GM23248 (cell line): ENCODE measurements around the gene HSPB2. TPM values are rescaled to one million over a fixed set of nuclear protein-coding genes. Genes with fewer than 3 reads are reported as not detected.

Experiments
- DNase-seq: peaks from one replicate; pipeline ENCODE4 v3.0.0-alpha.2; 2015
- H2AFZ ChIP-seq: fragments of 200-600 bp; sonication (generic); 2 replicates; pipeline ENCODE4 v1.6.1; 2016; ENCODE audit warnings: antibody characterized with exemption
- H3F3A ChIP-seq: fragments of 200-600 bp; sonication (generic); 2 replicates; pipeline ENCODE4 v1.6.1; 2016; ENCODE audit warnings: mild to moderate bottlenecking, antibody characterized with exemption, mixed run types; ENCODE audit not compliant: insufficient read depth
- H3K27ac ChIP-seq: fragments of 200-600 bp; sonication (generic); 2 replicates; pipeline ENCODE4 v1.5.1; 2016; ENCODE audit warnings: mild to moderate bottlenecking
- H3K27me3 ChIP-seq: fragments of 200-600 bp; sonication (generic); replicated peaks from 2 replicates; pipeline ENCODE4 v1.6.1; 2016; ENCODE audit warnings: mild to moderate bottlenecking; ENCODE audit not compliant: insufficient read depth
- H3K36me3 ChIP-seq: fragments of 200-600 bp; sonication (generic); 2 replicates; pipeline ENCODE4 v1.6.1; 2016; ENCODE audit warnings: low read depth, mild to moderate bottlenecking
- H3K4me1 ChIP-seq: fragments of 200-600 bp; sonication (generic); 2 replicates; pipeline ENCODE4 v1.6.1; 2016; ENCODE audit warnings: mild to moderate bottlenecking; ENCODE audit not compliant: insufficient read depth
- H3K4me2 ChIP-seq: fragments of 200-600 bp; sonication (generic); one replicate; pipeline ENCODE4 v1.6.1; 2016; ENCODE audit warnings: mild to moderate bottlenecking; ENCODE audit not compliant: unreplicated experiment
- H3K4me3 ChIP-seq: fragments of 200-600 bp; sonication (generic); 2 replicates; pipeline ENCODE4 v1.5.1; 2016; ENCODE audit warnings: mild to moderate bottlenecking
- H3K79me2 ChIP-seq: fragments of 200-600 bp; sonication (generic); 2 replicates; pipeline ENCODE4 v1.6.1; 2016; ENCODE audit warnings: mild to moderate bottlenecking; ENCODE audit not compliant: insufficient read depth
- H3K9ac ChIP-seq: fragments of 200-600 bp; sonication (generic); 2 replicates; pipeline ENCODE4 v1.6.1; 2016; ENCODE audit warnings: mild to moderate bottlenecking
- H3K9me2 ChIP-seq: fragments of 200-600 bp; sonication (generic); 2 replicates; pipeline ENCODE4 v1.6.1; 2016; ENCODE audit warnings: mixed run types, mild to moderate bottlenecking, moderate library complexity; ENCODE audit not compliant: insufficient read depth
- H3K9me3 ChIP-seq: fragments of 200-600 bp; sonication (generic); one replicate; pipeline ENCODE4 v1.6.1; 2017; ENCODE audit warnings: low read depth
- H4K20me1 ChIP-seq: fragments of 200-600 bp; sonication (generic); 2 replicates; pipeline ENCODE4 v1.6.0; 2016; ENCODE audit not compliant: insufficient read depth
- EZH2 ChIP-seq: fragments of 200-600 bp; sonication (generic); IDR thresholded peaks from 2 replicates; pipeline ENCODE4 v1.6.1; 2018; ENCODE audit warnings: antibody characterized with exemption, mild to moderate bottlenecking; ENCODE audit not compliant: insufficient read depth, poor library complexity, severe bottlenecking
- EZH2phosphoT487 ChIP-seq: fragments of 200-600 bp; sonication (generic); IDR thresholded peaks from 2 replicates; pipeline ENCODE4 v1.6.1; 2018; ENCODE audit warnings: antibody characterized with exemption, moderate library complexity, mild to moderate bottlenecking, low read depth; ENCODE audit not compliant: insufficient read depth
- WGBS, 2 experiments: methylation state at CpG; one replicate each; pipeline ENCODE4 v1.1.6; 2015 to 2017; ENCODE audit warnings: low lambda C conversion rate in 2 of 2, low coverage in 1 of 2; ENCODE audit errors: missing lambda C conversion rate in 2 of 2; 5-methylcytosine and 5-hydroxymethylcytosine counted together
- in situ Hi-C: fragments of 300-500 bp; cut with MboI; formaldehyde crosslinking; loops from 2 replicates; pipeline ENCODE4 v1.15.0; 2020
- polyA plus RNA-seq: library from polyadenylated mRNA; unstranded; fragments of >200 nt; fragmentation: Nextera tagmentation; extraction: Ambion mirVana; gene quantifications from 2 replicates; pipeline ENCODE4 v1.2.1, GENCODE V29; 2016
- small RNA-seq: library from RNA; depleted of rRNA; stranded (forward); fragments of <200 nt; gene quantifications from one replicate; pipeline ENCODE3, GENCODE V24; 2014; ENCODE audit warnings: low read depth, low replicate concordance
- total RNA-seq: library from RNA; depleted of rRNA; stranded (reverse); fragments of >200 nt; shearing (Covaris generic); gene quantifications from 2 replicates; pipeline ENCODE4 v1.2.3, GENCODE V29; 2014; rRNA removed

The HSPB2 gene
- total and polyA plus RNA-seq, 2 experiments from 2014 or later: 1.2 to 8.4 TPM

- 99% methylated on average over 4 of the region's 4 CpGs for WGBS, 2 experiments
Observed at GRCh38 chr11:111954154-111954553, 41.6 kb downstream of the HSPB2 start.

DNA sequence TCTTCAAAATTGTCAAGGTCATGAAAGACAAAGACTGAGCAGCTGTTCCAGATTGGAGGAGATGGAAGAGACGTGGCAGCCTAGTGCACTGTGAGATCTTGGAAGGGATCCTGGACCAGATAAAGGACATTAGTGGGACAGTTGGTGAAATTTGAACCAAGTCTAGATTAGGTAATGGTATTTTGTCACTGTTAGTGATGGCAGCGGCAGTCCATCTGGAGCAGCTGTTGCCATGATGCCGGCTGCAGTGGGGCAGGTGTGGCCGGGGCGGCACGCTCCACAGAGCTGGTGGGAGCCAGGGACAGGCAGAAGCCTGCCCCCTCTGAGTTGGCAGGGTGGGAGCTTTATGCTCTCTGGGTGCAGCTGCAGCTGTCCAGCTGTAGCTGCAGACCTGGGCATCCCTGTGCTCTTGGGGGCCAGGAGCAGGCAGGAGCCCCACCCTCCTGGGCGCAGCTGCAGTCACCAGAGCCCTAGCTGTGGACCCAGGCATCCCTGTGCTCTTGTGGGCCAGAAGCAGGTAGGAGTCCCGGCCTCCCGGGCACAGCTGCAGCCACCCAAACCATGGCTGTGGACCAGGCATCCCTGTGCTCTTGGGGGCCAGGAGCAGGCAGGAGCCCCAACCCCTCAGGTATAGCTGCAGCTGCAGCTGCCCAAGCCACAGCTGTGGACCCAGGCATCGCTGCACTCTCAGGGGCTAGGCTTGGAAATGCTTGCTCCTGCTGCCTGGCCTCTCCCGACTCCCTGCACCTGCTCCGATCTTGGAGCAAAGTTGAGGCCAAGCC lies 45.3 kb downstream of the HSPB2 start:
- Histone ChIP-seq H3K9ac (no peak overlapping the region), H3K4me1 (no peaks in the 10 kb centered on the region), H4K20me1 (no peaks in the 10 kb centered on the region), H3K9me2 (no peaks in the 10 kb centered on the region), H3K79me2 (no peaks in the 10 kb centered on the region), H3K4me2 (no peak overlapping the region), H3K36me3 (no peaks in the 10 kb centered on the region), H3K9me3 (no peaks in the 10 kb centered on the region), H3K27ac (no peak overlapping the region), H3K27me3 (no peaks in the 10 kb centered on the region), H3K4me3 (no peak overlapping the region), H2AFZ (no peak overlapping the region), H3F3A (no peaks in the 10 kb centered on the region)
- TF ChIP-seq EZH2phosphoT487: no peak
- TF ChIP-seq EZH2: no peak
- WGBS, 2 experiments: 92 to 97% methylated on average over 12 of the region's 12 CpGs
- in situ Hi-C loops: no loop called here
- no peak for DNase-seq

More at GRCh38 chr11:111954154-111954553, 41.6 kb downstream of the HSPB2 start:
- Histone ChIP-seq H3K4me1 (no peaks in the 10 kb centered on the region), H3K9ac (no peak overlapping the region), H3K79me2 (no peaks in the 10 kb centered on the region), H4K20me1 (no peaks in the 10 kb centered on the region), H3K4me3 (no peak overlapping the region), H3F3A (no peaks in the 10 kb centered on the region), H3K27ac (no peak overlapping the region), H3K9me3 (no peaks in the 10 kb centered on the region), H2AFZ (no peak overlapping the region), H3K4me2 (no peak overlapping the region), H3K9me2 (no peaks in the 10 kb centered on the region), H3K36me3 (no peaks in the 10 kb centered on the region), H3K27me3 (no peaks in the 10 kb centered on the region)
- in situ Hi-C loops: no loop called here
- DNase-seq: no peak
- no peak for TF ChIP-seq EZH2
- no peak for TF ChIP-seq EZH2phosphoT487

DNA sequence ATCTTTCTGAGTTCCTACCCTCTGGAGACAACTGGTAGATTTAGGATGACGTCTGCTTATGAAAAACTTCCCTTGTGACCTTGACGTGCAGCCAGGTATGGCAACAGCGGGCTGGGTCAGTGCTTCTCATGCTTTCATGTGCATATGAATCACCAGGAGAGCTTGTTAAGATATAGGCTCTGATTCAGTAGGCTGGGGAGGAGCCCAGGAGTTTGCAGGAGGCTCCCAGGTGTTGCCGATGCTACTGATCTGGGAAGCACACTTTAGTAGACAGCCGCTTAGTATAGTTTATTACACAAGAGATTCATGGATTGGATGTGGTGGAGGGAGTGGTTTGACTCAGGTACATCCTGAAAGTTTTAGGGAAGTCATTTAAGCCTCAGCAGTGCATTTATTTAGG lies 48.4 kb downstream of the HSPB2 start:
- WGBS, 2 experiments: 47 to 53% methylated on average over 5 of the region's 5 CpGs
- Histone ChIP-seq H3K27ac (no peak overlapping the region), H3F3A (no peaks in the 10 kb centered on the region), H2AFZ (no peak overlapping the region), H3K9ac (no peak overlapping the region), H3K4me3 (no peak overlapping the region), H3K9me3 (no peaks in the 10 kb centered on the region), H3K9me2 (no peaks in the 10 kb centered on the region), H3K4me1 (no peaks in the 10 kb centered on the region), H3K36me3 (no peaks in the 10 kb centered on the region), H4K20me1 (no peaks in the 10 kb centered on the region), H3K27me3 (no peaks in the 10 kb centered on the region), H3K79me2 (no peaks in the 10 kb centered on the region), H3K4me2 (no peak overlapping the region)
- peak; percentile 58 for DNase-seq
- TF ChIP-seq EZH2 (no peak), EZH2phosphoT487 (no peak)
- in situ Hi-C loops: no loop called here

GRCh38 chr11:111961389-111962300 lies 49.1 kb downstream of the HSPB2 start:
- Histone ChIP-seq H4K20me1 (no peaks in the 10 kb centered on the region), H3K79me2 (no peaks in the 10 kb centered on the region), H3K27ac (no peak overlapping the region), H3K9ac (no peak overlapping the region), H3K36me3 (no peaks in the 10 kb centered on the region), H3K4me2 (no peak overlapping the region), H3F3A (no peaks in the 10 kb centered on the region), H3K9me2 (no peaks in the 10 kb centered on the region), H3K4me1 (no peaks in the 10 kb centered on the region), H3K4me3 (no peak overlapping the region), H3K9me3 (no peaks in the 10 kb centered on the region), H2AFZ (no peak overlapping the region), H3K27me3 (no peaks in the 10 kb centered on the region)
- no peak for TF ChIP-seq EZH2
- no peak for TF ChIP-seq EZH2phosphoT487
- WGBS, 2 experiments: 78% methylated on average over 6 of the region's 6 CpGs
- DNase-seq: no peak
- in situ Hi-C loops: no loop called here

Small RNAs within 50 kb of the gene (small RNA-seq; reads per million reads assigned to genes)
- not detected for gene C11orf52
- not detected for gene GNG5P3
- gene RNA5SP351: not detected
- gene RPL37AP8: not detected

Other genes starting within 250 kb of the HSPB2 start
- 24.8 and 25.1 TPM in 2 replicates for gene PPP2R1B, start 146.3 kb upstream of the HSPB2 start, total RNA-seq
- 22.1 and 26.2 TPM in 2 replicates for gene PPP2R1B, start 146.3 kb upstream of the HSPB2 start, polyA plus RNA-seq
- 36.3 and 42.4 TPM in 2 replicates for gene ALG9, start 41.2 kb upstream of the HSPB2 start, total RNA-seq
- gene ALG9, start 41.2 kb upstream of the HSPB2 start, polyA plus RNA-seq: 24.5 and 24.7 TPM in 2 replicates
- gene FDXACB1, start 33.6 kb upstream of the HSPB2 start, total RNA-seq: 1.4 and 2.2 TPM in 2 replicates
- 2.1 TPM in 2 replicates for gene FDXACB1, start 33.6 kb upstream of the HSPB2 start, polyA plus RNA-seq
- gene CFAP68, start 33.2 kb upstream of the HSPB2 start, total RNA-seq: 7.6 and 9.9 TPM in 2 replicates
- gene CFAP68, start 33.2 kb upstream of the HSPB2 start, polyA plus RNA-seq: 20.2 and 23.8 TPM in 2 replicates
- gene CRYAB, start 964 bp upstream of the HSPB2 start, total RNA-seq: 91.0 and 104 TPM in 2 replicates
- gene CRYAB, start 964 bp upstream of the HSPB2 start, polyA plus RNA-seq: 454 and 455 TPM in 2 replicates
- 2.1 and 3.5 TPM in 2 replicates for gene C11orf52, start 6.2 kb downstream of the HSPB2 start, total RNA-seq
- gene C11orf52, start 6.2 kb downstream of the HSPB2 start, polyA plus RNA-seq: 0.78 and 1.2 TPM in 2 replicates
- 22.7 and 22.9 TPM in 2 replicates for gene DIXDC1, start 24.6 kb downstream of the HSPB2 start, total RNA-seq
- gene DIXDC1, start 24.6 kb downstream of the HSPB2 start, polyA plus RNA-seq: 10.4 and 10.8 TPM in 2 replicates
- 32.3 and 35.7 TPM in 2 replicates for gene DLAT, start 112.7 kb downstream of the HSPB2 start, total RNA-seq
- gene DLAT, start 112.7 kb downstream of the HSPB2 start, polyA plus RNA-seq: 33.4 and 36.0 TPM in 2 replicates
- 0.86 and 1.0 TPM in 2 replicates for gene PIH1D2, start 161.3 kb downstream of the HSPB2 start, total RNA-seq
- 2.2 and 2.3 TPM in 2 replicates for gene PIH1D2, start 161.3 kb downstream of the HSPB2 start, polyA plus RNA-seq
- gene NKAPD1, start 161.6 kb downstream of the HSPB2 start, total RNA-seq: 20.6 and 39.4 TPM in 2 replicates
- 26.1 and 28.1 TPM in 2 replicates for gene NKAPD1, start 161.6 kb downstream of the HSPB2 start, polyA plus RNA-seq
- 27.1 and 33.8 TPM in 2 replicates for gene TIMM8B, start 174.0 kb downstream of the HSPB2 start, total RNA-seq
- 103 and 106 TPM in 2 replicates for gene TIMM8B, start 174.0 kb downstream of the HSPB2 start, polyA plus RNA-seq
- 108 and 141 TPM in 2 replicates for gene SDHD, start 174.1 kb downstream of the HSPB2 start, total RNA-seq
- 185 and 186 TPM in 2 replicates for gene SDHD, start 174.1 kb downstream of the HSPB2 start, polyA plus RNA-seq